Nephron (organoid): ENCODE measurements around the gene WDR33.
A peak's percentile ranks its signal among the peaks of the same experiment; 100 is the strongest.

Experiments
- H3K27ac Mint-ChIP-seq, 3 experiments: 2 replicates each; pipeline ENCODE4 v1.8.0; 2020; ENCODE audit warnings: mixed read lengths in 3 of 3, mild to moderate bottlenecking in 2 of 3, moderate library complexity in 1 of 3
- H3K27me3 Mint-ChIP-seq: 2 replicates; pipeline ENCODE4 v1.8.0; 2021; ENCODE audit warnings: low read depth, mild to moderate bottlenecking, moderate library complexity, mixed read lengths
- H3K36me3 Mint-ChIP-seq: 2 replicates; pipeline ENCODE4 v1.8.0; 2020; ENCODE audit warnings: low read depth, mixed read lengths
- H3K4me1 Mint-ChIP-seq: 2 replicates; pipeline ENCODE4 v1.8.0; 2020; ENCODE audit warnings: mixed read lengths
- H3K4me3 Mint-ChIP-seq, 3 experiments: 2 replicates each; pipeline ENCODE4 v1.8.0; 2020; ENCODE audit warnings: mild to moderate bottlenecking in 3 of 3, mixed read lengths in 3 of 3, moderate library complexity in 2 of 3
- H3K9me3 Mint-ChIP-seq: 2 replicates; pipeline ENCODE4 v1.8.0; 2020; ENCODE audit warnings: mixed read lengths
- CTCF ChIP-seq, 3 experiments: fragments of 200-600 bp; sonication (generic); IDR thresholded peaks; one replicate each; pipeline ENCODE4 v1.5.0; 2021; ENCODE audit warnings: antibody characterized with exemption in 3 of 3; ENCODE audit not compliant: unreplicated experiment in 3 of 3

The WDR33 gene

GRCh38 chr2:127655209-127656073 lies 155.5 kb downstream of the WDR33 start:
- no peak for TF ChIP-seq CTCF (IDR thresholded peaks at IDR 0.05; ENCODE audit: unreplicated experiment in 3 of 3)
- H3K4me1 Mint-ChIP-seq, result peaks cover 21% of the 10 kb centered on the region
- H3K36me3 Mint-ChIP-seq, result no peaks in the 10 kb centered on the region
- H3K27ac Mint-ChIP-seq, result no peak overlapping the region
- H3K27me3 Mint-ChIP-seq, result peaks cover 23% of the 10 kb centered on the region
- no peaks in the 10 kb centered on the region for H3K9me3 Mint-ChIP-seq
- H3K4me3 Mint-ChIP-seq, result no peak overlapping the region

GRCh38 chr2:127654838-127655175 lies 156.2 kb downstream of the WDR33 start:
- Mint-ChIP-seq H3K4me3 (no peak overlapping the region), H3K27me3 (peaks cover 20% of the 10 kb centered on the region), H3K27ac (no peak overlapping the region), H3K36me3 (no peaks in the 10 kb centered on the region), H3K9me3 (no peaks in the 10 kb centered on the region), H3K4me1 (peaks cover 21% of the 10 kb centered on the region)
- TF ChIP-seq CTCF (IDR thresholded peaks at IDR 0.05; ENCODE audit: unreplicated experiment in 3 of 3), result no peak

- no peaks in the 10 kb centered on the region for H3K9me3 Mint-ChIP-seq
- H3K4me1 Mint-ChIP-seq, result peaks cover 21% of the 10 kb centered on the region
- H3K36me3 Mint-ChIP-seq, result no peaks in the 10 kb centered on the region
- H3K27ac Mint-ChIP-seq, result no peak overlapping the region
- no peak for TF ChIP-seq CTCF (IDR thresholded peaks at IDR 0.05; ENCODE audit: unreplicated experiment in 3 of 3)
- peaks cover 15% of the 10 kb centered on the region for H3K27me3 Mint-ChIP-seq
- H3K4me3 Mint-ChIP-seq, result no peak overlapping the region
Observed at GRCh38 chr2:127654084-127654837, 156.7 kb downstream of the WDR33 start.

GRCh38 chr2:127653421-127654083 lies 157.4 kb downstream of the WDR33 start:
- no peak overlapping the region for H3K4me3 Mint-ChIP-seq

GRCh38 chr2:127652786-127653357 lies 158.1 kb downstream of the WDR33 start:
- H3K27me3 Mint-ChIP-seq, result peaks cover 14% of the 10 kb centered on the region
- H3K36me3 Mint-ChIP-seq, result no peaks in the 10 kb centered on the region
- peaks cover 21% of the 10 kb centered on the region for H3K4me1 Mint-ChIP-seq
- H3K27ac Mint-ChIP-seq, result peak overlapping the region in 1 of 3 experiments; percentile 38
- no peaks in the 10 kb centered on the region for H3K9me3 Mint-ChIP-seq
- no peak overlapping the region for H3K4me3 Mint-ChIP-seq
- TF ChIP-seq CTCF (IDR thresholded peaks at IDR 0.05; ENCODE audit: unreplicated experiment in 3 of 3), result no peak

More at GRCh38 chr2:127653421-127654083, 157.4 kb downstream of the WDR33 start:
- peaks cover 15% of the 10 kb centered on the region for H3K27me3 Mint-ChIP-seq
- no peak for TF ChIP-seq CTCF (IDR thresholded peaks at IDR 0.05; ENCODE audit: unreplicated experiment in 3 of 3)
- H3K27ac Mint-ChIP-seq, result no peak overlapping the region
- no peaks in the 10 kb centered on the region for H3K36me3 Mint-ChIP-seq
- peaks cover 21% of the 10 kb centered on the region for H3K4me1 Mint-ChIP-seq
- H3K9me3 Mint-ChIP-seq, result no peaks in the 10 kb centered on the region
